ENCODE measurements around the gene CAAP1.
"Not testable (repeated sequence)": the region's sequence is repeated elsewhere in the genome, so short reads cannot be mapped to it uniquely, and the experiment has no call there.

The CAAP1 gene

GRCh38 chr9:26828391-26828955 is 64.1 kb downstream of the CAAP1 start:
- DNase-seq: not testable (repeated sequence)

- DNase-seq: no peak
Observed at GRCh38 chr9:26814799-26815198, 77.8 kb downstream of the CAAP1 start.

- DNase-seq: no peak
Observed at GRCh38 chr9:26813247-26813646, 79.4 kb downstream of the CAAP1 start.

GRCh38 chr9:26812217-26812616 is 80.4 kb downstream of the CAAP1 start:
- DNase-seq: no peak

GRCh38 chr9:26811106-26811505 is 81.5 kb downstream of the CAAP1 start:
- DNase-seq: no peak

- DNase-seq: no peak
Observed at GRCh38 chr9:26809795-26810194, 82.8 kb downstream of the CAAP1 start.

GRCh38 chr9:26807161-26807560 is 85.4 kb downstream of the CAAP1 start:
- DNase-seq: no peak

GRCh38 chr9:26802921-26803320 is 89.7 kb downstream of the CAAP1 start:
- no peak for DNase-seq

- DNase-seq: no peak
Observed at GRCh38 chr9:26801772-26802171, 90.8 kb downstream of the CAAP1 start.

- no peak for DNase-seq
Observed at GRCh38 chr9:26800322-26800721, 92.3 kb downstream of the CAAP1 start.

GRCh38 chr9:26791274-26791673 is 101.3 kb downstream of the CAAP1 start:
- DNase-seq: no peak

Measured in activated CD4-positive, alpha-beta T cell treated with anti-CD3 and anti-CD28 coated beads, Interleukin-2, amount 50 U/mL, for 1 hour (primary cell).